ENCODE results near the gene SEC14L5.

The SEC14L5 gene

GRCh38 chr16:4917117-4917516, 41.0 kb upstream of the SEC14L5 start:
- no peaks in the 10 kb centered on the region for H3K9me3 ChIP-seq (ENCODE audit: insufficient read depth, low read depth, low read length)
- TF ChIP-seq, protein P1, sequence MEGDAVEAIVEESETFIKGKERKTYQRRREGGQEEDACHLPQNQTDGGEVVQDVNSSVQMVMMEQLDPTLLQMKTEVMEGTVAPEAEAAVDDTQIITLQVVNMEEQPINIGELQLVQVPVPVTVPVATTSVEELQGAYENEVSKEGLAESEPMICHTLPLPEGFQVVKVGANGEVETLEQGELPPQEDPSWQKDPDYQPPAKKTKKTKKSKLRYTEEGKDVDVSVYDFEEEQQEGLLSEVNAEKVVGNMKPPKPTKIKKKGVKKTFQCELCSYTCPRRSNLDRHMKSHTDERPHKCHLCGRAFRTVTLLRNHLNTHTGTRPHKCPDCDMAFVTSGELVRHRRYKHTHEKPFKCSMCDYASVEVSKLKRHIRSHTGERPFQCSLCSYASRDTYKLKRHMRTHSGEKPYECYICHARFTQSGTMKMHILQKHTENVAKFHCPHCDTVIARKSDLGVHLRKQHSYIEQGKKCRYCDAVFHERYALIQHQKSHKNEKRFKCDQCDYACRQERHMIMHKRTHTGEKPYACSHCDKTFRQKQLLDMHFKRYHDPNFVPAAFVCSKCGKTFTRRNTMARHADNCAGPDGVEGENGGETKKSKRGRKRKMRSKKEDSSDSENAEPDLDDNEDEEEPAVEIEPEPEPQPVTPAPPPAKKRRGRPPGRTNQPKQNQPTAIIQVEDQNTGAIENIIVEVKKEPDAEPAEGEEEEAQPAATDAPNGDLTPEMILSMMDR (conservative IDR thresholded peaks at IDR 0.05; ENCODE audit: low read length), result no peak
- TF ChIP-seq EZH2phosphoT487 (IDR thresholded peaks at IDR 0.05; ENCODE audit: borderline replicate concordance), result no peak

GRCh38 chr16:4918781-4919251, 39.3 kb upstream of the SEC14L5 start:
- Histone ChIP-seq H2AFZ (ENCODE audit: low read length) (no peak overlapping the region), H3K27me3 (ENCODE audit: insufficient read depth, low read length, poor library complexity, severe bottlenecking) (no peaks in the 10 kb centered on the region), H4K20me1 (ENCODE audit: insufficient read depth, low read length, poor library complexity, severe bottlenecking) (no peaks in the 10 kb centered on the region), H3K4me1 (ENCODE audit: insufficient read depth, low read length, poor library complexity, severe bottlenecking) (no peaks in the 10 kb centered on the region), H3K79me2 (ENCODE audit: insufficient read depth, low read length) (no peaks in the 10 kb centered on the region), H3K9me3 (ENCODE audit: insufficient read depth, low read depth, low read length) (no peaks in the 10 kb centered on the region), H3K4me2 (ENCODE audit: low read depth, low read length, poor library complexity, severe bottlenecking) (no peak overlapping the region), H3K9ac (ENCODE audit: low read depth, low read length, poor library complexity, severe bottlenecking) (no peak overlapping the region), H3K4me3 (ENCODE audit: low read length, poor library complexity, severe bottlenecking) (no peak overlapping the region), H3F3A (ENCODE audit: low read depth) (no peaks in the 10 kb centered on the region), H3K9me2 (replicated peaks; ENCODE audit: low read depth, low read length) (no peaks in the 10 kb centered on the region), H3K36me3 (ENCODE audit: insufficient read depth, low read length) (no peaks in the 10 kb centered on the region)
- TF ChIP-seq, protein P1 (conservative IDR thresholded peaks at IDR 0.05; ENCODE audit: low read length), result no peak
- TF ChIP-seq EZH2phosphoT487 (IDR thresholded peaks at IDR 0.05; ENCODE audit: borderline replicate concordance), result no peak

More at GRCh38 chr16:4917117-4917516, 41.0 kb upstream of the SEC14L5 start:
- no peaks in the 10 kb centered on the region for H3K27me3 ChIP-seq (ENCODE audit: insufficient read depth, low read length, poor library complexity, severe bottlenecking)
- no peaks in the 10 kb centered on the region for H3K36me3 ChIP-seq (ENCODE audit: insufficient read depth, low read length)
- H4K20me1 ChIP-seq (ENCODE audit: insufficient read depth, low read length, poor library complexity, severe bottlenecking), result no peaks in the 10 kb centered on the region
- H2AFZ ChIP-seq (ENCODE audit: low read length), result no peak overlapping the region
- no peaks in the 10 kb centered on the region for H3K4me1 ChIP-seq (ENCODE audit: insufficient read depth, low read length, poor library complexity, severe bottlenecking)
- H3K4me3 ChIP-seq (ENCODE audit: low read length, poor library complexity, severe bottlenecking), result no peak overlapping the region
- no peak overlapping the region for H3K9ac ChIP-seq (ENCODE audit: low read depth, low read length, poor library complexity, severe bottlenecking)
- no peak overlapping the region for H3K4me2 ChIP-seq (ENCODE audit: low read depth, low read length, poor library complexity, severe bottlenecking)
- H3K9me2 ChIP-seq (replicated peaks; ENCODE audit: low read depth, low read length), result no peaks in the 10 kb centered on the region
- H3K79me2 ChIP-seq (ENCODE audit: insufficient read depth, low read length), result no peaks in the 10 kb centered on the region
- no peaks in the 10 kb centered on the region for H3F3A ChIP-seq (ENCODE audit: low read depth)

DNA sequence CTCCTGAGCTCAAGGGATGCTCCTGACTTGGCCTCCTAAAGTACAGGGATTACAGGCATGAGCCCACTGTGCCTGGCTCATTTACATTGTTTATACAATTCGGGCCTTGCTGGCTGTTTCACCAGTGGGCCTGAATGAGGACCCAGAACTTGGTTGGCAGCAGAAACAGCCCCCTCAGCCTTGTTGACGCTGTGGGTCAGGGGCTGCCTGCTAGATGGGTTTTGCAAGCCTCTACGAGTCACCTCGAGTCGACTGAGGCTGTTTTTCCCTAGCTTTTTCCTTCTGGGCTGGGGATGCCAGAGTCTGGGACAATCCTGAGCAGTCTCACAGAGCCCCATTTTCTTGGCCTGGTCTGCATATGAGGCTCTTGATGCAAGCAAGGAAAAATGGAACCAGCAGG, 37.3 kb upstream of the SEC14L5 start:
- Histone ChIP-seq H3K4me1 (ENCODE audit: insufficient read depth, low read length, poor library complexity, severe bottlenecking) (no peaks in the 10 kb centered on the region), H2AFZ (ENCODE audit: low read length) (no peak overlapping the region), H3K79me2 (ENCODE audit: insufficient read depth, low read length) (no peaks in the 10 kb centered on the region), H3K9ac (ENCODE audit: low read depth, low read length, poor library complexity, severe bottlenecking) (no peak overlapping the region), H3K36me3 (ENCODE audit: insufficient read depth, low read length) (no peaks in the 10 kb centered on the region), H3K9me2 (replicated peaks; ENCODE audit: low read depth, low read length) (no peaks in the 10 kb centered on the region), H3K4me3 (ENCODE audit: low read length, poor library complexity, severe bottlenecking) (no peak overlapping the region), H3K4me2 (ENCODE audit: low read depth, low read length, poor library complexity, severe bottlenecking) (no peak overlapping the region), H3K9me3 (ENCODE audit: insufficient read depth, low read depth, low read length) (no peaks in the 10 kb centered on the region), H3K27me3 (ENCODE audit: insufficient read depth, low read length, poor library complexity, severe bottlenecking) (no peaks in the 10 kb centered on the region), H4K20me1 (ENCODE audit: insufficient read depth, low read length, poor library complexity, severe bottlenecking) (no peaks in the 10 kb centered on the region), H3F3A (ENCODE audit: low read depth) (no peaks in the 10 kb centered on the region)
- TF ChIP-seq EZH2phosphoT487 (IDR thresholded peaks at IDR 0.05; ENCODE audit: borderline replicate concordance), result no peak
- TF ChIP-seq, protein P1 (conservative IDR thresholded peaks at IDR 0.05; ENCODE audit: low read length), result no peak

All from Loucy (cell line).